Right forelimb (tissue), 1 donor: ENCODE measurements around the gene GABBR2.
A peak's percentile ranks its signal among the peaks of the same experiment; 100 is the strongest.

Source experiments
- DNase-seq: peaks from one replicate; pipeline ENCODE4 v3.0.0-alpha.2; 2018

Gene GABBR2

GRCh38 chr9:98331536-98332259, 377.0 kb downstream of the GABBR2 start:
- DNase-seq, result no peak

GRCh38 chr9:98330831-98331230, 377.9 kb downstream of the GABBR2 start:
- no peak for DNase-seq

GRCh38 chr9:98329904-98330303, 378.8 kb downstream of the GABBR2 start:
- DNase-seq, result no peak

GRCh38 chr9:98329281-98329680, 379.5 kb downstream of the GABBR2 start:
- DNase-seq, result no peak

- DNase-seq, result no peak
Observed at GRCh38 chr9:98328770-98329169, 380.0 kb downstream of the GABBR2 start.

GRCh38 chr9:98328141-98328540, 380.6 kb downstream of the GABBR2 start:
- no peak for DNase-seq

GRCh38 chr9:98327249-98327561, 381.5 kb downstream of the GABBR2 start:
- no peak for DNase-seq

- DNase-seq, result no peak
Observed at GRCh38 chr9:98326459-98327248, 382.1 kb downstream of the GABBR2 start.

GRCh38 chr9:98324801-98325200, 383.9 kb downstream of the GABBR2 start:
- no peak for DNase-seq

GRCh38 chr9:98323831-98324135, 385.0 kb downstream of the GABBR2 start:
- DNase-seq, result no peak

- no peak for DNase-seq
Observed at GRCh38 chr9:98323051-98323830, 385.5 kb downstream of the GABBR2 start.

- DNase-seq, result no peak
Observed at GRCh38 chr9:98321269-98321668, 387.5 kb downstream of the GABBR2 start.

GRCh38 chr9:98318834-98319478, 389.8 kb downstream of the GABBR2 start:
- no peak for DNase-seq

GRCh38 chr9:98318041-98318790, 390.5 kb downstream of the GABBR2 start:
- DNase-seq, result no peak

- no peak for DNase-seq
Observed at GRCh38 chr9:98317134-98317857, 391.4 kb downstream of the GABBR2 start.

- DNase-seq, result no peak
Observed at GRCh38 chr9:98316445-98317133, 392.1 kb downstream of the GABBR2 start.

GRCh38 chr9:98315551-98316060, 393.1 kb downstream of the GABBR2 start:
- peak; percentile 83 for DNase-seq

GRCh38 chr9:98315067-98315453, 393.7 kb downstream of the GABBR2 start:
- no peak for DNase-seq

GRCh38 chr9:98314381-98315066, 394.2 kb downstream of the GABBR2 start:
- no peak for DNase-seq

GRCh38 chr9:98312365-98312764, 396.4 kb downstream of the GABBR2 start:
- DNase-seq, result no peak
